IMR-90 (cell line): Measurements from ENCODE around the gene SEPTIN3. TPM values are rescaled to one million over a fixed set of nuclear protein-coding genes. Genes with fewer than 3 reads are reported as not detected.

Experiments
- ATAC-seq: fragments of 200-7000 bp; cut with Tn5 transposase; 2 replicates; pipeline ENCODE4 v1.9.1; 2020; ENCODE audit warnings: low read depth, mild to moderate bottlenecking, moderate library complexity
- BruUV-seq: library from RNA; stranded (reverse); fragments of 400-500 nt; replicated peaks from 2 replicates; lab custom pipeline; 2021; lab: Mats Ljungman, UMichigan
- CTCF ChIA-PET: fragments of 300-600 bp; formaldehyde crosslinking; extraction: SDS; loops from one replicate; lab custom pipeline; 2021; ENCODE audit warnings: antibody characterized with exemption; lab: Yijun Ruan, JAX
- POLR2A ChIA-PET: fragments of 300-600 bp; sonication (Branson Sonifier 250); formaldehyde crosslinking; loops from one replicate; lab custom pipeline; 2022; ENCODE audit warnings: antibody characterized with exemption; ENCODE audit not compliant: unreplicated experiment; lab: Charles Lee
- DNase-seq: peaks from one replicate; pipeline ENCODE4 v3.0.0; 2013
- H2AFZ ChIP-seq: replicated peaks from 2 replicates; pipeline ENCODE3; 2013; ENCODE audit warnings: low read length, mild to moderate bottlenecking; ENCODE audit not compliant: poor library complexity
- H2AK5ac ChIP-seq: 2 replicates; pipeline ENCODE4 v1.6.1; 2013; ENCODE audit warnings: low read depth, low read length, inconsistent platforms
- H2AK9ac ChIP-seq: replicated peaks from 2 replicates; pipeline ENCODE3; 2013; ENCODE audit warnings: mild to moderate bottlenecking, low read depth, low read length, moderate library complexity; ENCODE audit not compliant: poor library complexity
- H2BK120ac ChIP-seq: 2 replicates; pipeline ENCODE4 v1.6.1; 2013; ENCODE audit warnings: low read depth, low read length, inconsistent platforms
- H2BK15ac ChIP-seq: 3 replicates; pipeline ENCODE4 v1.6.1; 2013; ENCODE audit warnings: low read depth, low read length, inconsistent platforms
- H2BK20ac ChIP-seq: 2 replicates; pipeline ENCODE4 v1.6.1; 2013; ENCODE audit warnings: low read depth, mild to moderate bottlenecking, inconsistent platforms, low read length, moderate library complexity
- H2BK5ac ChIP-seq: 2 replicates; pipeline ENCODE4 v1.6.1; 2013; ENCODE audit warnings: mild to moderate bottlenecking, low read depth, low read length, inconsistent platforms; ENCODE audit not compliant: poor library complexity, severe bottlenecking
- H3K14ac ChIP-seq: replicated peaks from 2 replicates; pipeline ENCODE4 v1.6.1; 2013; ENCODE audit warnings: low read depth, low read length, inconsistent platforms
- H3K18ac ChIP-seq: 2 replicates; pipeline ENCODE4 v1.6.1; 2013; ENCODE audit warnings: low read depth, low read length, control low read depth
- H3K23ac ChIP-seq: 2 replicates; pipeline ENCODE4 v1.6.1; 2013; ENCODE audit warnings: low read depth, low read length, inconsistent platforms
- H3K27ac ChIP-seq: 2 replicates; pipeline ENCODE4 v1.5.1; 2013; ENCODE audit warnings: mild to moderate bottlenecking, control low read depth, low read length; ENCODE audit not compliant: insufficient read depth
- H3K27me3 ChIP-seq: 2 replicates; pipeline ENCODE4 v1.6.1; 2013; ENCODE audit warnings: low read length; ENCODE audit not compliant: control insufficient read depth, insufficient read depth
- H3K36me3 ChIP-seq: 2 replicates; pipeline ENCODE4 v1.6.1; 2013; ENCODE audit warnings: low read length, mixed read lengths; ENCODE audit not compliant: control insufficient read depth, insufficient read depth
- H3K4ac ChIP-seq: 2 replicates; pipeline ENCODE4 v1.6.1; 2013; ENCODE audit warnings: low read depth, low read length, inconsistent platforms
- H3K4me1 ChIP-seq: 2 replicates; pipeline ENCODE4 v1.6.1; 2013; ENCODE audit warnings: low read length, mixed read lengths; ENCODE audit not compliant: control insufficient read depth, insufficient read depth
- H3K4me2 ChIP-seq: 2 replicates; pipeline ENCODE4 v1.6.1; 2013; ENCODE audit warnings: low read depth, mild to moderate bottlenecking, control low read depth, low read length, moderate library complexity
- H3K4me3 ChIP-seq: 2 replicates; pipeline ENCODE4 v1.5.1; 2013; ENCODE audit warnings: low read depth, mild to moderate bottlenecking, control low read depth, low read length, moderate library complexity; ENCODE audit not compliant: insufficient read depth
- H3K56ac ChIP-seq: 2 replicates; pipeline ENCODE4 v1.6.1; 2013; ENCODE audit warnings: low read length, inconsistent platforms; ENCODE audit not compliant: insufficient read depth; ENCODE audit errors: extremely low read depth
- H3K79me1 ChIP-seq, 2 experiments: 2 replicates each; pipeline ENCODE4 v1.6.1; 2013; ENCODE audit warnings: low read length in 2 of 2, inconsistent platforms in 1 of 2, low read depth in 1 of 2
- H3K9ac ChIP-seq: 2 replicates; pipeline ENCODE4 v1.6.1; 2013; ENCODE audit warnings: low read depth, low read length, control low read depth
- H3K9me1 ChIP-seq: 2 replicates; pipeline ENCODE4 v1.6.1; 2013; ENCODE audit warnings: low read length, inconsistent platforms; ENCODE audit not compliant: insufficient read depth
- H3K9me3 ChIP-seq: 2 replicates; pipeline ENCODE4 v1.6.1; 2013; ENCODE audit warnings: low read length; ENCODE audit not compliant: control insufficient read depth, insufficient read depth
- H4K20me1 ChIP-seq: 2 replicates; pipeline ENCODE4 v1.6.1; 2013; ENCODE audit warnings: low read length, inconsistent platforms; ENCODE audit not compliant: insufficient read depth
- H4K5ac ChIP-seq: 2 replicates; pipeline ENCODE4 v1.6.1; 2013; ENCODE audit warnings: mild to moderate bottlenecking, low read depth, low read length, control low read depth
- H4K8ac ChIP-seq, 2 experiments: 2 replicates each; pipeline ENCODE4 v1.6.1; 2013; ENCODE audit warnings: low read depth in 2 of 2, low read length in 2 of 2, control low read depth in 1 of 2, inconsistent platforms in 1 of 2
- H4K91ac ChIP-seq: 2 replicates; pipeline ENCODE4 v1.6.1; 2013; ENCODE audit warnings: low read depth, low read length, inconsistent platforms; ENCODE audit not compliant: insufficient read depth
- BHLHE40 ChIP-seq: fragments of 150-350 bp; IDR thresholded peaks from 2 replicates; pipeline ENCODE4 v1.6.1; 2016; ENCODE audit warnings: mild to moderate bottlenecking, low read depth, low read length
- CHD1 ChIP-seq: IDR thresholded peaks from 2 replicates; pipeline ENCODE4 v1.6.1; 2012; ENCODE audit warnings: low read depth, low read length, improper control_type of control experiment
- ELK1 ChIP-seq: fragments of 150-350 bp; IDR thresholded peaks from 2 replicates; pipeline ENCODE4 v1.6.1; 2016; ENCODE audit warnings: low read depth, mild to moderate bottlenecking, low read length, moderate library complexity, borderline replicate concordance
- FOS ChIP-seq: fragments of 150-350 bp; IDR thresholded peaks from 2 replicates; pipeline ENCODE4 v1.6.1; 2016; ENCODE audit warnings: low read depth, low read length
- MAFK ChIP-seq: IDR thresholded peaks from 2 replicates; pipeline ENCODE4 v1.6.1; 2012; ENCODE audit warnings: low read depth, low read length, improper control_type of control experiment
- MAZ ChIP-seq: IDR thresholded peaks from 2 replicates; pipeline ENCODE4 v1.6.1; 2012; ENCODE audit warnings: low read depth, mild to moderate bottlenecking, low read length, improper control_type of control experiment, moderate library complexity, borderline replicate concordance
- MXI1 ChIP-seq: IDR thresholded peaks from 2 replicates; pipeline ENCODE4 v1.6.1; 2012; ENCODE audit warnings: low read depth, mild to moderate bottlenecking, low read length, moderate library complexity, borderline replicate concordance
- NFE2L2 ChIP-seq: fragments of 150-350 bp; IDR thresholded peaks from 2 replicates; pipeline ENCODE4 v1.6.1; 2016; ENCODE audit warnings: low read depth, mild to moderate bottlenecking, low read length
- POLR2A ChIP-seq: IDR thresholded peaks from 2 replicates; pipeline ENCODE4 v1.6.1; 2012; ENCODE audit warnings: mild to moderate bottlenecking, low read depth, low read length
- RAD21 ChIP-seq: IDR thresholded peaks from 2 replicates; pipeline ENCODE4 v1.6.1; 2012; ENCODE audit warnings: low read length, improper control_type of control experiment
- RCOR1 ChIP-seq: IDR thresholded peaks from 2 replicates; pipeline ENCODE4 v1.6.1; 2012; ENCODE audit warnings: mild to moderate bottlenecking, low read length, improper control_type of control experiment; ENCODE audit not compliant: insufficient replicate concordance
- RFX5 ChIP-seq: IDR thresholded peaks from 2 replicates; pipeline ENCODE4 v1.8.0; 2012; ENCODE audit warnings: low read depth, mild to moderate bottlenecking, low read length, moderate library complexity
- SMC3 ChIP-seq: fragments of 150-350 bp; IDR thresholded peaks from 2 replicates; pipeline ENCODE4 v1.6.1; 2016; ENCODE audit warnings: low read depth, mild to moderate bottlenecking, antibody characterized with exemption, low read length, moderate library complexity
- USF2 ChIP-seq: fragments of 150-350 bp; IDR thresholded peaks from 2 replicates; pipeline ENCODE4 v1.6.1; 2017; ENCODE audit warnings: mild to moderate bottlenecking, antibody characterized with exemption, low read length, low read depth
- WGBS, 2 experiments: methylation state at CpG; one replicate each; pipeline versions ENCODE4 v1.1.5 to v1.1.7; 2013; ENCODE audit warnings: missing lambda C conversion rate in 2 of 2; ENCODE audit not compliant: insufficient read length in 1 of 2; ENCODE audit errors: extremely low coverage in 2 of 2; 5-methylcytosine and 5-hydroxymethylcytosine counted together
- dilution Hi-C: fragments of 300-500 bp; cut with HindIII; formaldehyde crosslinking; loops from one replicate; pipeline ENCODE4 v1.14.3; 2018; ENCODE audit warnings: low sequenced_read_pairs; ENCODE audit not compliant: unreplicated experiment
- in situ Hi-C: fragments of 300-500 bp; cut with MboI; formaldehyde crosslinking; loops from 3 replicates; pipeline ENCODE4 v1.14.3; 2019; ENCODE audit warnings: low sequenced_read_pairs, inconsistent platforms, mixed read lengths
- intact Hi-C: fragments of 100-400 bp; cut with micrococcal nuclease; formaldehyde crosslinking; loops from 2 replicates; pipeline ENCODE4 v1.10.0; 2022
- polyA plus RNA-seq, 3 experiments: library from polyadenylated mRNA; depleted of rRNA; stranded (reverse); fragments of >200 nt; gene quantifications; 2 replicates each; pipeline ENCODE4 v1.2.3, GENCODE V29; 2012; ENCODE audit warnings: low replicate concordance in 1 of 3
- total RNA-seq: library from RNA; depleted of rRNA; stranded (reverse); fragments of >200 nt; gene quantifications from 2 replicates; pipeline ENCODE4 v1.2.3, GENCODE V29; 2012
- TF ChIP-seq, protein P1 (sequence below): conservative IDR thresholded peaks from 2 replicates; pipeline ENCODE4 v1.5.1; 2012; ENCODE audit warnings: mild to moderate bottlenecking, low read depth, low read length, improper control_type of control experiment

Gene SEPTIN3
- total and polyA plus RNA-seq, 2 of the 4 experiments (the other 2 are of a cell fraction) = 0.15 to 0.18 TPM

- no peak overlapping the region for H3K4ac ChIP-seq
- peaks cover 23% of the 10 kb centered on the region for H3K27me3 ChIP-seq
- BruUV-seq = no TSS peak
- intact Hi-C loops = no loop called here
- no peak overlapping the region for H3K23ac ChIP-seq
- H4K5ac ChIP-seq = no peak overlapping the region
- H3K14ac ChIP-seq = no peak overlapping the region
- H3K9ac ChIP-seq = no peak overlapping the region
- no peak overlapping the region for H2BK5ac ChIP-seq
- H2BK20ac ChIP-seq = no peak overlapping the region
- H2AK9ac ChIP-seq = peak overlapping the region; percentile 70
- H3K4me1 ChIP-seq = no peaks in the 10 kb centered on the region
- H3K56ac ChIP-seq = no peak overlapping the region
- ATAC-seq = peak; percentile 91
- ChIA-PET CTCF (interaction anchor here (0.6 to 2.4 kb wide), 5 partner anchors 9 to 229 kb away, joined by 3 to 7 read pairs (median 5); partner anchors contain the start of gene CENPM), POLR2A (no interaction called here)
- H2BK120ac ChIP-seq = no peak overlapping the region
- in situ Hi-C loops = no loop called here
- H3K79me1 ChIP-seq = no peaks in the 10 kb centered on the region
- H2BK15ac ChIP-seq = no peak overlapping the region
- whole genome bisulfite sequencing, 2 experiments = 3% methylated on average over 18 of the region's 48 CpGs; no CpG with 5 or more reads in 1 of the 2 experiments
- H3K18ac ChIP-seq = no peak overlapping the region
- dilution Hi-C loops = no loop called here
- H3K36me3 ChIP-seq = no peaks in the 10 kb centered on the region
- no peak overlapping the region for H4K91ac ChIP-seq
- DNase-seq = peak; percentile 34
- no peaks in the 10 kb centered on the region for H3K9me3 ChIP-seq
- peak overlapping the region; percentile 14; the same call in 1 of the 2 replicates for H3K4me2 ChIP-seq
- H4K20me1 ChIP-seq = no peaks in the 10 kb centered on the region
- H2AFZ ChIP-seq = peak overlapping the region; percentile 84
- no peak overlapping the region for H2AK5ac ChIP-seq
- peak overlapping the region; percentile 29 for H3K4me3 ChIP-seq
- no peak overlapping the region for H3K27ac ChIP-seq
- H4K8ac ChIP-seq = no peak overlapping the region
- H3K9me1 ChIP-seq = no peaks in the 10 kb centered on the region
- TF ChIP-seq CHD1 = no peak
- 0 out of 2 replicates have a peak, but pooled peaks have one; percentile 15 for TF ChIP-seq SMC3
- TF ChIP-seq, protein P1, sequence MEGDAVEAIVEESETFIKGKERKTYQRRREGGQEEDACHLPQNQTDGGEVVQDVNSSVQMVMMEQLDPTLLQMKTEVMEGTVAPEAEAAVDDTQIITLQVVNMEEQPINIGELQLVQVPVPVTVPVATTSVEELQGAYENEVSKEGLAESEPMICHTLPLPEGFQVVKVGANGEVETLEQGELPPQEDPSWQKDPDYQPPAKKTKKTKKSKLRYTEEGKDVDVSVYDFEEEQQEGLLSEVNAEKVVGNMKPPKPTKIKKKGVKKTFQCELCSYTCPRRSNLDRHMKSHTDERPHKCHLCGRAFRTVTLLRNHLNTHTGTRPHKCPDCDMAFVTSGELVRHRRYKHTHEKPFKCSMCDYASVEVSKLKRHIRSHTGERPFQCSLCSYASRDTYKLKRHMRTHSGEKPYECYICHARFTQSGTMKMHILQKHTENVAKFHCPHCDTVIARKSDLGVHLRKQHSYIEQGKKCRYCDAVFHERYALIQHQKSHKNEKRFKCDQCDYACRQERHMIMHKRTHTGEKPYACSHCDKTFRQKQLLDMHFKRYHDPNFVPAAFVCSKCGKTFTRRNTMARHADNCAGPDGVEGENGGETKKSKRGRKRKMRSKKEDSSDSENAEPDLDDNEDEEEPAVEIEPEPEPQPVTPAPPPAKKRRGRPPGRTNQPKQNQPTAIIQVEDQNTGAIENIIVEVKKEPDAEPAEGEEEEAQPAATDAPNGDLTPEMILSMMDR = peak; percentile 74
- TF ChIP-seq RCOR1 = no peak
- no peak for TF ChIP-seq NFE2L2
- TF ChIP-seq FOS = no peak
- TF ChIP-seq MXI1 = no peak
- no peak for TF ChIP-seq RFX5
- TF ChIP-seq MAFK = no peak
- TF ChIP-seq MAZ = peak; percentile 45; the same call in 1 of the 2 replicates
- TF ChIP-seq ELK1 = no peak
- peak; percentile 24; the same call in 1 of the 2 replicates for TF ChIP-seq BHLHE40
- peak; percentile 29; the same call in 1 of the 2 replicates for TF ChIP-seq RAD21
- TF ChIP-seq USF2 = no peak
- TF ChIP-seq POLR2A = no peak
Measured at GRCh38 chr22:41925783-41926460, 43.3 kb upstream of the SEPTIN3 start.
